IMR-90 (cell line): ENCODE data around the gene KATNAL2. TPM values are rescaled to one million over a fixed set of nuclear protein-coding genes. Genes with fewer than 3 reads are reported as not detected.

Source experiments
- ATAC-seq: fragments of 200-7000 bp; cut with Tn5 transposase; 2 replicates; pipeline ENCODE4 v1.9.1; 2020; ENCODE audit warnings: low read depth, mild to moderate bottlenecking, moderate library complexity
- BruUV-seq: library from RNA; stranded (reverse); fragments of 400-500 nt; replicated peaks from 2 replicates; lab custom pipeline; 2021; lab: Mats Ljungman, UMichigan
- CTCF ChIA-PET: fragments of 300-600 bp; formaldehyde crosslinking; extraction: SDS; loops from one replicate; lab custom pipeline; 2021; ENCODE audit warnings: antibody characterized with exemption; lab: Yijun Ruan, JAX
- POLR2A ChIA-PET: fragments of 300-600 bp; sonication (Branson Sonifier 250); formaldehyde crosslinking; loops from one replicate; lab custom pipeline; 2022; ENCODE audit warnings: antibody characterized with exemption; ENCODE audit not compliant: unreplicated experiment; lab: Charles Lee
- DNase-seq: peaks from one replicate; pipeline ENCODE4 v3.0.0; 2013
- H2AFZ ChIP-seq: replicated peaks from 2 replicates; pipeline ENCODE3; 2013; ENCODE audit warnings: low read length, mild to moderate bottlenecking; ENCODE audit not compliant: poor library complexity
- H2AK5ac ChIP-seq: 2 replicates; pipeline ENCODE4 v1.6.1; 2013; ENCODE audit warnings: low read depth, low read length, inconsistent platforms
- H2AK9ac ChIP-seq: replicated peaks from 2 replicates; pipeline ENCODE3; 2013; ENCODE audit warnings: mild to moderate bottlenecking, low read depth, low read length, moderate library complexity; ENCODE audit not compliant: poor library complexity
- H2BK120ac ChIP-seq: 2 replicates; pipeline ENCODE4 v1.6.1; 2013; ENCODE audit warnings: low read depth, low read length, inconsistent platforms
- H2BK15ac ChIP-seq: 3 replicates; pipeline ENCODE4 v1.6.1; 2013; ENCODE audit warnings: low read depth, low read length, inconsistent platforms
- H2BK20ac ChIP-seq: 2 replicates; pipeline ENCODE4 v1.6.1; 2013; ENCODE audit warnings: low read depth, mild to moderate bottlenecking, inconsistent platforms, low read length, moderate library complexity
- H2BK5ac ChIP-seq: 2 replicates; pipeline ENCODE4 v1.6.1; 2013; ENCODE audit warnings: mild to moderate bottlenecking, low read depth, low read length, inconsistent platforms; ENCODE audit not compliant: poor library complexity, severe bottlenecking
- H3K14ac ChIP-seq: replicated peaks from 2 replicates; pipeline ENCODE4 v1.6.1; 2013; ENCODE audit warnings: low read depth, low read length, inconsistent platforms
- H3K18ac ChIP-seq: 2 replicates; pipeline ENCODE4 v1.6.1; 2013; ENCODE audit warnings: low read depth, low read length, control low read depth
- H3K23ac ChIP-seq: 2 replicates; pipeline ENCODE4 v1.6.1; 2013; ENCODE audit warnings: low read depth, low read length, inconsistent platforms
- H3K27ac ChIP-seq: 2 replicates; pipeline ENCODE4 v1.5.1; 2013; ENCODE audit warnings: mild to moderate bottlenecking, control low read depth, low read length; ENCODE audit not compliant: insufficient read depth
- H3K27me3 ChIP-seq: 2 replicates; pipeline ENCODE4 v1.6.1; 2013; ENCODE audit warnings: low read length; ENCODE audit not compliant: control insufficient read depth, insufficient read depth
- H3K36me3 ChIP-seq: 2 replicates; pipeline ENCODE4 v1.6.1; 2013; ENCODE audit warnings: low read length, mixed read lengths; ENCODE audit not compliant: control insufficient read depth, insufficient read depth
- H3K4ac ChIP-seq: 2 replicates; pipeline ENCODE4 v1.6.1; 2013; ENCODE audit warnings: low read depth, low read length, inconsistent platforms
- H3K4me1 ChIP-seq: 2 replicates; pipeline ENCODE4 v1.6.1; 2013; ENCODE audit warnings: low read length, mixed read lengths; ENCODE audit not compliant: control insufficient read depth, insufficient read depth
- H3K4me2 ChIP-seq: 2 replicates; pipeline ENCODE4 v1.6.1; 2013; ENCODE audit warnings: low read depth, mild to moderate bottlenecking, control low read depth, low read length, moderate library complexity
- H3K4me3 ChIP-seq: 2 replicates; pipeline ENCODE4 v1.5.1; 2013; ENCODE audit warnings: low read depth, mild to moderate bottlenecking, control low read depth, low read length, moderate library complexity; ENCODE audit not compliant: insufficient read depth
- H3K56ac ChIP-seq: 2 replicates; pipeline ENCODE4 v1.6.1; 2013; ENCODE audit warnings: low read length, inconsistent platforms; ENCODE audit not compliant: insufficient read depth; ENCODE audit errors: extremely low read depth
- H3K79me1 ChIP-seq, 2 experiments: 2 replicates each; pipeline ENCODE4 v1.6.1; 2013; ENCODE audit warnings: low read length in 2 of 2, inconsistent platforms in 1 of 2, low read depth in 1 of 2
- H3K9ac ChIP-seq: 2 replicates; pipeline ENCODE4 v1.6.1; 2013; ENCODE audit warnings: low read depth, low read length, control low read depth
- H3K9me1 ChIP-seq: 2 replicates; pipeline ENCODE4 v1.6.1; 2013; ENCODE audit warnings: low read length, inconsistent platforms; ENCODE audit not compliant: insufficient read depth
- H3K9me3 ChIP-seq: 2 replicates; pipeline ENCODE4 v1.6.1; 2013; ENCODE audit warnings: low read length; ENCODE audit not compliant: control insufficient read depth, insufficient read depth
- H4K20me1 ChIP-seq: 2 replicates; pipeline ENCODE4 v1.6.1; 2013; ENCODE audit warnings: low read length, inconsistent platforms; ENCODE audit not compliant: insufficient read depth
- H4K5ac ChIP-seq: 2 replicates; pipeline ENCODE4 v1.6.1; 2013; ENCODE audit warnings: mild to moderate bottlenecking, low read depth, low read length, control low read depth
- H4K8ac ChIP-seq, 2 experiments: 2 replicates each; pipeline ENCODE4 v1.6.1; 2013; ENCODE audit warnings: low read depth in 2 of 2, low read length in 2 of 2, control low read depth in 1 of 2, inconsistent platforms in 1 of 2
- H4K91ac ChIP-seq: 2 replicates; pipeline ENCODE4 v1.6.1; 2013; ENCODE audit warnings: low read depth, low read length, inconsistent platforms; ENCODE audit not compliant: insufficient read depth
- CHD1 ChIP-seq: IDR thresholded peaks from 2 replicates; pipeline ENCODE4 v1.6.1; 2012; ENCODE audit warnings: low read depth, low read length, improper control_type of control experiment
- CTCF ChIP-seq: conservative IDR thresholded peaks from 2 replicates; pipeline ENCODE4 v1.5.1; 2012; ENCODE audit warnings: mild to moderate bottlenecking, low read depth, low read length, improper control_type of control experiment
- FOS ChIP-seq: fragments of 150-350 bp; IDR thresholded peaks from 2 replicates; pipeline ENCODE4 v1.6.1; 2016; ENCODE audit warnings: low read depth, low read length
- RAD21 ChIP-seq: IDR thresholded peaks from 2 replicates; pipeline ENCODE4 v1.6.1; 2012; ENCODE audit warnings: low read length, improper control_type of control experiment
- SMC3 ChIP-seq: fragments of 150-350 bp; IDR thresholded peaks from 2 replicates; pipeline ENCODE4 v1.6.1; 2016; ENCODE audit warnings: low read depth, mild to moderate bottlenecking, antibody characterized with exemption, low read length, moderate library complexity
- WGBS, 2 experiments: methylation state at CpG; one replicate each; pipeline versions ENCODE4 v1.1.5 to v1.1.7; 2013; ENCODE audit warnings: missing lambda C conversion rate in 2 of 2; ENCODE audit not compliant: insufficient read length in 1 of 2; ENCODE audit errors: extremely low coverage in 2 of 2; 5-methylcytosine and 5-hydroxymethylcytosine counted together
- dilution Hi-C: fragments of 300-500 bp; cut with HindIII; formaldehyde crosslinking; loops from one replicate; pipeline ENCODE4 v1.14.3; 2018; ENCODE audit warnings: low sequenced_read_pairs; ENCODE audit not compliant: unreplicated experiment
- in situ Hi-C: fragments of 300-500 bp; cut with MboI; formaldehyde crosslinking; loops from 3 replicates; pipeline ENCODE4 v1.14.3; 2019; ENCODE audit warnings: low sequenced_read_pairs, inconsistent platforms, mixed read lengths
- intact Hi-C: fragments of 100-400 bp; cut with micrococcal nuclease; formaldehyde crosslinking; loops from 2 replicates; pipeline ENCODE4 v1.10.0; 2022
- polyA plus RNA-seq, 3 experiments: library from polyadenylated mRNA; depleted of rRNA; stranded (reverse); fragments of >200 nt; gene quantifications; 2 replicates each; pipeline ENCODE4 v1.2.3, GENCODE V29; 2012; ENCODE audit warnings: low replicate concordance in 1 of 3
- total RNA-seq: library from RNA; depleted of rRNA; stranded (reverse); fragments of >200 nt; gene quantifications from 2 replicates; pipeline ENCODE4 v1.2.3, GENCODE V29; 2012

The KATNAL2 gene
- total and polyA plus RNA-seq, 2 of the 4 experiments (the other 2 are of a cell fraction): 0.90 to 2.3 TPM

DNA sequence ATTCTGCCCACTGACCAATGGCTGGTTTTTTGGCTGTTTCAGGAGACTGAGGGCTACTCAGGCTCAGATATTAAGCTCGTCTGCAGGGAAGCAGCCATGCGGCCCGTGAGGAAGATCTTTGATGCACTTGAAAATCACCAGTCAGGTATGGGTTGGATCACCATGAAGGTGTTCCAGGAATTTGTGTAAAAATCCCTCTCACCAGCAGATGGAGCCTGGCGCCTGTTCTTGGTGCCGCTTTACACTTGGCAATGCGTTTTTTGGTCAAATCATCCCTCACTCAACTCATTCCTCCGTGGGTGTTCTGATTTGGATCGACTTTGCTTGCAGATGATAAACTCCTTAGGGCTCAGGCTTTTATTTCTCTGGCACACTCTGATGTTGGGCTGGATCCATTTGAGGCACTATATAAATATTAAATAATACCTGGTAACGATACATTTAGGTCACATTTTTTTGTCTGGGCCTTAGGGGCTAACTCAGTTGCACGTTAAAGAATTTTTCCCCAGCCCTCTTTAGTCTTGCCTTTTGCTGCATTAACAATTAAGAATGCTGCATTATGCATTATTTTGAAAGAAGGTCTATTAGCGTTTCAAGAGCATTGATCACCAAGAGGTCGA lies 182.9 kb downstream of the KATNAL2 start:
- H4K20me1 ChIP-seq: no peaks in the 10 kb centered on the region
- no peak overlapping the region for H2AK5ac ChIP-seq
- H2AFZ ChIP-seq: no peak overlapping the region
- H3K9me3 ChIP-seq: no peaks in the 10 kb centered on the region
- no peaks in the 10 kb centered on the region for H3K27me3 ChIP-seq
- ATAC-seq: peak; percentile 93
- H3K9ac ChIP-seq: no peak overlapping the region
- H2BK15ac ChIP-seq: no peak overlapping the region
- H3K9me1 ChIP-seq: no peaks in the 10 kb centered on the region
- no peaks in the 10 kb centered on the region for H3K4me1 ChIP-seq
- DNase-seq: peak; percentile 60
- H3K56ac ChIP-seq: no peak overlapping the region
- no peak overlapping the region for H4K91ac ChIP-seq
- no peak overlapping the region for H3K4me2 ChIP-seq
- BruUV-seq: no TSS peak
- intact Hi-C loops (loop anchor here (1.0 kb wide), 3 partner anchors 105 to 649 kb away; no protein-coding TSS in a partner anchor), in situ Hi-C loops (loop anchor here (5.0 kb wide), 1 partner anchor 107 kb away; no protein-coding TSS in a partner anchor), dilution Hi-C loops (no loop called here)
- H3K36me3 ChIP-seq: no peaks in the 10 kb centered on the region; the same call in 1 of the 2 replicates
- H2BK20ac ChIP-seq: no peak overlapping the region
- POLR2A ChIA-PET: no interaction called here
- H4K8ac ChIP-seq: no peak overlapping the region
- no CpG with 5 or more reads among the region's 12 CpGs for WGBS, 2 experiments
- H3K18ac ChIP-seq: no peak overlapping the region
- H3K27ac ChIP-seq: no peak overlapping the region
- no peak overlapping the region for H3K23ac ChIP-seq
- CTCF ChIA-PET: interaction anchor here (0.6 to 2.2 kb wide), 4 partner anchors 11 to 104 kb away, joined by 3 to 15 read pairs (median 7); no protein-coding TSS in a partner anchor
- H2BK5ac ChIP-seq: no peak overlapping the region
- H3K4me3 ChIP-seq: no peak overlapping the region
- H2BK120ac ChIP-seq: no peak overlapping the region
- H3K14ac ChIP-seq: no peak overlapping the region
- no peaks in the 10 kb centered on the region for H3K79me1 ChIP-seq
- no peak overlapping the region for H3K4ac ChIP-seq
- TF ChIP-seq CTCF (peak; percentile 85), FOS (no peak), SMC3 (peak; percentile 81), CHD1 (no peak), RAD21 (peak; percentile 94)
- H4K5ac ChIP-seq: no peak overlapping the region
- no peak overlapping the region for H2AK9ac ChIP-seq
